Tibial nerve (tissue), 4 donors: ENCODE data around the gene TNIK. TPM values are rescaled to one million over a fixed set of nuclear protein-coding genes. Genes with fewer than 3 reads are reported as not detected.

ENCODE experiments used
- DNase-seq, 2 donors: peaks; one replicate each; pipeline ENCODE4 v3.0.0-alpha.2; 2019; ENCODE audit warnings: low spot score in 2 of 2
- H3K27ac ChIP-seq, 4 donors: fragments of 200-600 bp; sonication (generic) in 3 of 4; one replicate each; pipeline ENCODE4 v1.5.1; 2017 to 2019; ENCODE audit warnings: mild to moderate bottlenecking in 1 of 4
- H3K27me3 ChIP-seq, 2 donors: fragments of 200-600 bp; sonication (generic) in 1 of 2; one replicate each; pipeline versions ENCODE4 v1.5.1 to v1.6.0; 2017 to 2019
- H3K36me3 ChIP-seq, 3 donors: fragments of 200-600 bp; sonication (generic); one replicate each; pipeline ENCODE4 v1.5.1; 2018 to 2019
- H3K4me1 ChIP-seq, 4 donors: fragments of 200-600 bp; sonication (generic) in 3 of 4; one replicate each; pipeline ENCODE4 v1.5.1; 2017 to 2019
- H3K4me3 ChIP-seq, 4 donors: fragments of 200-600 bp; sonication (generic) in 3 of 4; one replicate each; pipeline ENCODE4 v1.5.1; 2017 to 2019; ENCODE audit warnings: mild to moderate bottlenecking in 1 of 4, moderate library complexity in 1 of 4
- H3K9me3 ChIP-seq, 4 donors: fragments of 200-600 bp; sonication (generic) in 3 of 4; one replicate each; pipeline ENCODE4 v1.5.1; 2017 to 2019
- CTCF ChIP-seq, 5 experiments: fragments of 200-600 bp in 3 of 5; fragments of 450-650 bp in 2 of 5; sonication (generic) in 3 of 5; IDR thresholded peaks; one replicate each; pipeline ENCODE4 v1.5.1; 2016 to 2019; ENCODE audit warnings: antibody characterized with exemption in 5 of 5, mild to moderate bottlenecking in 3 of 5, moderate library complexity in 2 of 5
- EP300 ChIP-seq, 2 donors: sonication (generic); formaldehyde crosslinking; IDR thresholded peaks; one replicate each; pipeline ENCODE4 v1.6.1; 2017; ENCODE audit warnings: antibody characterized with exemption in 2 of 2, mild to moderate bottlenecking in 1 of 2
- POLR2A ChIP-seq, 2 donors: fragments of 450-650 bp; IDR thresholded peaks; one replicate each; pipeline ENCODE4 v1.6.1; 2017; ENCODE audit warnings: antibody characterized with exemption in 2 of 2, mild to moderate bottlenecking in 2 of 2, moderate library complexity in 2 of 2
- whole genome bisulfite sequencing, 2 donors: methylation state at CpG; one replicate each; pipeline ENCODE4 v1.1.5; 2018; 5-methylcytosine and 5-hydroxymethylcytosine counted together
- total RNA-seq, 4 donors: library from RNA; depleted of rRNA; stranded (reverse); fragments of >200 nt; gene quantifications; one replicate each; pipeline ENCODE4 v1.1.0, GENCODE V29; 2016

TNIK gene
- total RNA-seq, 4 donors from 2014 or later, result 5.4 to 11.1 (median 7.5) TPM

DNA sequence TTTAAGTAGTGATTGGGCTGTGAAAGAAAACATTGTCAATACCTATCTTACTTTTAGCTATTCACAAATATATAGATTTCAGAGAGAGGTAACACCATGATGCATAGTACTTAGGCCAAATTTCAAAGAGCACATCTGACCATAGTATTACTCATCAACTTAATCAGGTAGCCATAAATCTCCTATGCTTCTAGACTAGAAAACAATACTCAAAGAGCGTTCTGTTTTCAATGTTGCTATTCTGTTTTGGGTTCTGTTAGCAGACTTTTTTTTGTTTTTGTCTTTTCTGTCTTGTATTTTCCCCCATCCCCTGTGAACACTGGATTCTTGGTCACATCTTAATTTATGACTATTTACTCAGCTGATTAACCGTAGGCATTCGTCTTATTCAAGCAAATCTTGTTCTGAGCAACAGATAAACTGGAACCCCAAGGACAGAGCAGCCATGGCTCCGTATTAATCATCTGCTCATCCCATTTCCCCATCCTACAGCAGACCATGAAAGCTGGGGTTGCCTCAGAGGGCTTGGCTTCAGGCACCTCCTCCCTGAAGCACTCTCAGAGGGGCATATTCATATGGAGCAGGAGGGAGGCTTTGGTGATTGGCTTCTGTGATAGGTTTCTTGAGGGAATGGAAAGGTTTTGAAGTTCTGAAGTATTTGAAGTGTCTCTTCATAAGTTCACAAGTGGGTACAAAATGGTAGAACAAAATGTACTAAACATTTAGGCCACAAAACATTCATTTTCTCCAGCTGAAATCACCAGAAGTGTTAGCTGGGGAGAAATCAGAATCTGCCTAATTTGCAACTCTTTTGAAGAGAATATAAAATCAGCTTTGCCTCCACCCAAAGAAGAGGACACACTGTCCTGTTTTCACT is 105.3 kb downstream of the TNIK start:
- Histone ChIP-seq H3K27ac (peak overlapping the region in 2 of 4 donors; percentile 39 to 78), H3K4me1 (peaks cover 0 to 6% (median 2%) of the 10 kb centered on the region in 4 donors), H3K9me3 (no peaks in the 10 kb centered on the region), H3K36me3 (no peaks in the 10 kb centered on the region), H3K4me3 (no peak overlapping the region), H3K27me3 (no peaks in the 10 kb centered on the region)
- 74 to 77% methylated on average over 4 of the region's 4 CpGs for WGBS, 2 donors
- no peak for TF ChIP-seq POLR2A (IDR thresholded peaks at IDR 0.05)
- TF ChIP-seq CTCF (IDR thresholded peaks at IDR 0.05), result no peak
- no peak for TF ChIP-seq EP300 (IDR thresholded peaks at IDR 0.05)
- no peak for DNase-seq

- H3K9me3 ChIP-seq, result no peaks in the 10 kb centered on the region
- H3K36me3 ChIP-seq, result no peaks in the 10 kb centered on the region
- peaks cover 0 to 6% (median 2%) of the 10 kb centered on the region in 4 donors for H3K4me1 ChIP-seq
- DNase-seq, result no peak
- H3K27me3 ChIP-seq, result no peaks in the 10 kb centered on the region
- no peak for TF ChIP-seq EP300 (IDR thresholded peaks at IDR 0.05)
- no peak for TF ChIP-seq POLR2A (IDR thresholded peaks at IDR 0.05)
- TF ChIP-seq CTCF (IDR thresholded peaks at IDR 0.05), result no peak
- H3K27ac ChIP-seq, result no peak overlapping the region
- H3K4me3 ChIP-seq, result no peak overlapping the region
- WGBS, 2 donors, result 78 to 85% methylated on average over 5 of the region's 5 CpGs
Measured at GRCh38 chr3:171354049-171354705, 106.0 kb downstream of the TNIK start.

DNA sequence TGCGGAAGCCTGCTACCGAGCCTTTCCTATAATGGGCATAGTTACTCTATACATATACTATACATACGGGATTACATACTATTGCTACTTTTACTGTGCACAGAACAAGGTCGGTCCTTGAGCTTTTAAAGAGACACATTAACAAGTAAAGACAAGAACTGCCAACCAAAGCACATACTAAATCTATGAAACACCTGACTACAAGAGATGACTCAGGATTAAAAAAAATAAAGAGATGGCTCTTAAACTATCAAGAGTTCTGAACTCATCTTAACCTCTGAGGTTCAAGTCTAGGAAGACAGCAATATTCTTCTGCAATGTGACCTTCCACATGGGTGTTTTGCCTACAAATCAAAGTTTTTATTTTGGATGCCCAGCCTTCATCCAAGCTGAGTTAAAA is 106.8 kb downstream of the TNIK start:
- no peak overlapping the region for H3K4me3 ChIP-seq
- DNase-seq, result no peak
- H3K4me1 ChIP-seq, result peaks cover 0 to 6% (median 2%) of the 10 kb centered on the region in 4 donors
- no peak for TF ChIP-seq POLR2A (IDR thresholded peaks at IDR 0.05)
- no peak for TF ChIP-seq EP300 (IDR thresholded peaks at IDR 0.05)
- TF ChIP-seq CTCF (IDR thresholded peaks at IDR 0.05), result no peak
- H3K36me3 ChIP-seq, result no peaks in the 10 kb centered on the region
- H3K9me3 ChIP-seq, result no peaks in the 10 kb centered on the region
- WGBS, 2 donors, result 86 to 93% methylated on average over 4 of the region's 4 CpGs
- H3K27me3 ChIP-seq, result no peaks in the 10 kb centered on the region
- no peak overlapping the region for H3K27ac ChIP-seq

GRCh38 chr3:171352387-171352935 is 107.7 kb downstream of the TNIK start:
- 92% methylated on average over 2 of the region's 2 CpGs for WGBS, 2 donors
- Histone ChIP-seq H3K4me3 (no peak overlapping the region), H3K27me3 (no peaks in the 10 kb centered on the region), H3K9me3 (no peaks in the 10 kb centered on the region), H3K4me1 (peaks cover 0 to 16% (median 5%) of the 10 kb centered on the region in 4 donors), H3K36me3 (no peaks in the 10 kb centered on the region), H3K27ac (no peak overlapping the region)
- DNase-seq, result no peak
- TF ChIP-seq EP300 (IDR thresholded peaks at IDR 0.05) (no peak), CTCF (IDR thresholded peaks at IDR 0.05) (no peak), POLR2A (IDR thresholded peaks at IDR 0.05) (no peak)

GRCh38 chr3:171351676-171352075 is 108.5 kb downstream of the TNIK start:
- Histone ChIP-seq H3K27ac (no peak overlapping the region), H3K4me1 (peaks cover 0 to 20% (median 6%) of the 10 kb centered on the region in 4 donors), H3K9me3 (no peaks in the 10 kb centered on the region), H3K4me3 (no peak overlapping the region), H3K27me3 (no peaks in the 10 kb centered on the region), H3K36me3 (no peaks in the 10 kb centered on the region)
- TF ChIP-seq POLR2A (IDR thresholded peaks at IDR 0.05) (no peak), CTCF (IDR thresholded peaks at IDR 0.05) (no peak), EP300 (IDR thresholded peaks at IDR 0.05) (no peak)
- no peak for DNase-seq
- WGBS, 2 donors, result 80 to 88% methylated on average over 1 of the region's 1 CpG
